ENCODE data around the gene ERCC1. TPM values are rescaled to one million over a fixed set of nuclear protein-coding genes. Genes with fewer than 3 reads are reported as not detected.

The ERCC1 gene
- total and polyA plus RNA-seq, 2 of the 13 experiments (the other 11 are each of a cell fraction or from before 2014, with no cell fraction given) = 40.0 to 66.4 TPM

DNA sequence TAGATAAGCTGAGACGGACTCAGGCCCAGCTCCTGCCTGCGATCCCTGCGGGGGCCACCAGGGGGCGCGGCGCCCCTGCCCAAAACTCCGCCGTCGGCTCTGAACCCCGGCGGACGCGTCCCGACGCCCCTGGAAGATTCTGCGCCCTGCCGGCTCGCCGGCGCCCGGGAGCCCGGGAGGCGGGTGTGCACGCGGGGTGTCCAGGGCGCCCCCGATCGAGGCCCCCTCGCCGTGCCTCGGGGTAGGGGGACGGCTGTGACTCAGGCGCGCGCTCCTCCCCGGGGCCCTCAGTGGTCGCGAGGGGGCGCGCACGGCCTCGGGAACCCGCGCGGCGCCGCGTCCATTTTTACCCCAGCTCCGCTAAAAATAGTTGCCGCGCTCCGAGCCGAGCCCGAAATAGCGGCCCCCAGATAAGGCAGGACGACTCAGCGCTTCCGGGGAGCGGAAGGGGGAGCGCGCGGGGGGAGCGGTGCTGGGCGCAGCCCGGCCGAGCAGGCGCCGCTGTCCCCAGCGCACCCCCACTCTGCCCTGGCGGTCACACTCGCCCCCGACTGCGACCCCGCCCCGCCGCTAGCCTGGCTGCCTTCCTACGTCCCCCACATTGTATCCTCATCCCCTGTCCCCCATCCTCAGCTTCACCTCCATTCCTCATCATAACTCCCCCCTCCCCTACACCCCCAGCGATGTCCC, 16.0 kb upstream of the ERCC1 start (continued):
- TF ChIP-seq CBX5 (CRISPR knock-in tag; IDR thresholded peaks at IDR 0.05; ENCODE audit: borderline replicate concordance) (0 out of 2 replicates have a peak, but pooled peaks have one; percentile 16), MBNL3 (CRISPR knock-in tag; conservative IDR thresholded peaks at IDR 0.05) (no peak), MTF1 (CRISPR knock-in tag; IDR thresholded peaks at IDR 0.05) (no peak), ARID2 (CRISPR knock-in tag; IDR thresholded peaks at IDR 0.05; ENCODE audit: borderline replicate concordance) (no peak), MAFK (conservative IDR thresholded peaks at IDR 0.05 in 1 of 2, IDR thresholded peaks at IDR 0.05 in 1 of 2; ENCODE audit: low read length in 2 of 2) (no peak), ZNF879 (CRISPR knock-in tag; IDR thresholded peaks at IDR 0.05) (no peak), HMG20A (CRISPR knock-in tag; IDR thresholded peaks at IDR 0.05; ENCODE audit: borderline replicate concordance) (no peak)
- TF ChIP-seq, protein P1, sequence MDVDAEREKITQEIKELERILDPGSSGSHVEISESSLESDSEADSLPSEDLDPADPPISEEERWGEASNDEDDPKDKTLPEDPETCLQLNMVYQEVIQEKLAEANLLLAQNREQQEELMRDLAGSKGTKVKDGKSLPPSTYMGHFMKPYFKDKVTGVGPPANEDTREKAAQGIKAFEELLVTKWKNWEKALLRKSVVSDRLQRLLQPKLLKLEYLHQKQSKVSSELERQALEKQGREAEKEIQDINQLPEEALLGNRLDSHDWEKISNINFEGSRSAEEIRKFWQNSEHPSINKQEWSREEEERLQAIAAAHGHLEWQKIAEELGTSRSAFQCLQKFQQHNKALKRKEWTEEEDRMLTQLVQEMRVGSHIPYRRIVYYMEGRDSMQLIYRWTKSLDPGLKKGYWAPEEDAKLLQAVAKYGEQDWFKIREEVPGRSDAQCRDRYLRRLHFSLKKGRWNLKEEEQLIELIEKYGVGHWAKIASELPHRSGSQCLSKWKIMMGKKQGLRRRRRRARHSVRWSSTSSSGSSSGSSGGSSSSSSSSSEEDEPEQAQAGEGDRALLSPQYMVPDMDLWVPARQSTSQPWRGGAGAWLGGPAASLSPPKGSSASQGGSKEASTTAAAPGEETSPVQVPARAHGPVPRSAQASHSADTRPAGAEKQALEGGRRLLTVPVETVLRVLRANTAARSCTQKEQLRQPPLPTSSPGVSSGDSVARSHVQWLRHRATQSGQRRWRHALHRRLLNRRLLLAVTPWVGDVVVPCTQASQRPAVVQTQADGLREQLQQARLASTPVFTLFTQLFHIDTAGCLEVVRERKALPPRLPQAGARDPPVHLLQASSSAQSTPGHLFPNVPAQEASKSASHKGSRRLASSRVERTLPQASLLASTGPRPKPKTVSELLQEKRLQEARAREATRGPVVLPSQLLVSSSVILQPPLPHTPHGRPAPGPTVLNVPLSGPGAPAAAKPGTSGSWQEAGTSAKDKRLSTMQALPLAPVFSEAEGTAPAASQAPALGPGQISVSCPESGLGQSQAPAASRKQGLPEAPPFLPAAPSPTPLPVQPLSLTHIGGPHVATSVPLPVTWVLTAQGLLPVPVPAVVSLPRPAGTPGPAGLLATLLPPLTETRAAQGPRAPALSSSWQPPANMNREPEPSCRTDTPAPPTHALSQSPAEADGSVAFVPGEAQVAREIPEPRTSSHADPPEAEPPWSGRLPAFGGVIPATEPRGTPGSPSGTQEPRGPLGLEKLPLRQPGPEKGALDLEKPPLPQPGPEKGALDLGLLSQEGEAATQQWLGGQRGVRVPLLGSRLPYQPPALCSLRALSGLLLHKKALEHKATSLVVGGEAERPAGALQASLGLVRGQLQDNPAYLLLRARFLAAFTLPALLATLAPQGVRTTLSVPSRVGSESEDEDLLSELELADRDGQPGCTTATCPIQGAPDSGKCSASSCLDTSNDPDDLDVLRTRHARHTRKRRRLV (CRISPR knock-in tag; IDR thresholded peaks at IDR 0.05) = peak; percentile 79
- TF ChIP-seq, protein P2, sequence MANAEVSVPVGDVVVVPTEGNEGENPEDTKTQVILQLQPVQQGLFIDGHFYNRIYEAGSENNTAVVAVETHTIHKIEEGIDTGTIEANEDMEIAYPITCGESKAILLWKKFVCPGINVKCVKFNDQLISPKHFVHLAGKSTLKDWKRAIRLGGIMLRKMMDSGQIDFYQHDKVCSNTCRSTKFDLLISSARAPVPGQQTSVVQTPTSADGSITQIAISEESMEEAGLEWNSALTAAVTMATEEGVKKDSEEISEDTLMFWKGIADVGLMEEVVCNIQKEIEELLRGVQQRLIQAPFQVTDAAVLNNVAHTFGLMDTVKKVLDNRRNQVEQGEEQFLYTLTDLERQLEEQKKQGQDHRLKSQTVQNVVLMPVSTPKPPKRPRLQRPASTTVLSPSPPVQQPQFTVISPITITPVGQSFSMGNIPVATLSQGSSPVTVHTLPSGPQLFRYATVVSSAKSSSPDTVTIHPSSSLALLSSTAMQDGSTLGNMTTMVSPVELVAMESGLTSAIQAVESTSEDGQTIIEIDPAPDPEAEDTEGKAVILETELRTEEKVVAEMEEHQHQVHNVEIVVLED (CRISPR knock-in tag; IDR thresholded peaks at IDR 0.05; ENCODE audit: borderline replicate concordance) = peak; percentile 43; the same call in 1 of the 2 replicates
- TF ChIP-seq, protein P3, sequence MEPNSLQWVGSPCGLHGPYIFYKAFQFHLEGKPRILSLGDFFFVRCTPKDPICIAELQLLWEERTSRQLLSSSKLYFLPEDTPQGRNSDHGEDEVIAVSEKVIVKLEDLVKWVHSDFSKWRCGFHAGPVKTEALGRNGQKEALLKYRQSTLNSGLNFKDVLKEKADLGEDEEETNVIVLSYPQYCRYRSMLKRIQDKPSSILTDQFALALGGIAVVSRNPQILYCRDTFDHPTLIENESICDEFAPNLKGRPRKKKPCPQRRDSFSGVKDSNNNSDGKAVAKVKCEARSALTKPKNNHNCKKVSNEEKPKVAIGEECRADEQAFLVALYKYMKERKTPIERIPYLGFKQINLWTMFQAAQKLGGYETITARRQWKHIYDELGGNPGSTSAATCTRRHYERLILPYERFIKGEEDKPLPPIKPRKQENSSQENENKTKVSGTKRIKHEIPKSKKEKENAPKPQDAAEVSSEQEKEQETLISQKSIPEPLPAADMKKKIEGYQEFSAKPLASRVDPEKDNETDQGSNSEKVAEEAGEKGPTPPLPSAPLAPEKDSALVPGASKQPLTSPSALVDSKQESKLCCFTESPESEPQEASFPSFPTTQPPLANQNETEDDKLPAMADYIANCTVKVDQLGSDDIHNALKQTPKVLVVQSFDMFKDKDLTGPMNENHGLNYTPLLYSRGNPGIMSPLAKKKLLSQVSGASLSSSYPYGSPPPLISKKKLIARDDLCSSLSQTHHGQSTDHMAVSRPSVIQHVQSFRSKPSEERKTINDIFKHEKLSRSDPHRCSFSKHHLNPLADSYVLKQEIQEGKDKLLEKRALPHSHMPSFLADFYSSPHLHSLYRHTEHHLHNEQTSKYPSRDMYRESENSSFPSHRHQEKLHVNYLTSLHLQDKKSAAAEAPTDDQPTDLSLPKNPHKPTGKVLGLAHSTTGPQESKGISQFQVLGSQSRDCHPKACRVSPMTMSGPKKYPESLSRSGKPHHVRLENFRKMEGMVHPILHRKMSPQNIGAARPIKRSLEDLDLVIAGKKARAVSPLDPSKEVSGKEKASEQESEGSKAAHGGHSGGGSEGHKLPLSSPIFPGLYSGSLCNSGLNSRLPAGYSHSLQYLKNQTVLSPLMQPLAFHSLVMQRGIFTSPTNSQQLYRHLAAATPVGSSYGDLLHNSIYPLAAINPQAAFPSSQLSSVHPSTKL (CRISPR knock-in tag; IDR thresholded peaks at IDR 0.05) = no peak; the same call in 1 of the 2 replicates
- TF ChIP-seq, protein P4, sequence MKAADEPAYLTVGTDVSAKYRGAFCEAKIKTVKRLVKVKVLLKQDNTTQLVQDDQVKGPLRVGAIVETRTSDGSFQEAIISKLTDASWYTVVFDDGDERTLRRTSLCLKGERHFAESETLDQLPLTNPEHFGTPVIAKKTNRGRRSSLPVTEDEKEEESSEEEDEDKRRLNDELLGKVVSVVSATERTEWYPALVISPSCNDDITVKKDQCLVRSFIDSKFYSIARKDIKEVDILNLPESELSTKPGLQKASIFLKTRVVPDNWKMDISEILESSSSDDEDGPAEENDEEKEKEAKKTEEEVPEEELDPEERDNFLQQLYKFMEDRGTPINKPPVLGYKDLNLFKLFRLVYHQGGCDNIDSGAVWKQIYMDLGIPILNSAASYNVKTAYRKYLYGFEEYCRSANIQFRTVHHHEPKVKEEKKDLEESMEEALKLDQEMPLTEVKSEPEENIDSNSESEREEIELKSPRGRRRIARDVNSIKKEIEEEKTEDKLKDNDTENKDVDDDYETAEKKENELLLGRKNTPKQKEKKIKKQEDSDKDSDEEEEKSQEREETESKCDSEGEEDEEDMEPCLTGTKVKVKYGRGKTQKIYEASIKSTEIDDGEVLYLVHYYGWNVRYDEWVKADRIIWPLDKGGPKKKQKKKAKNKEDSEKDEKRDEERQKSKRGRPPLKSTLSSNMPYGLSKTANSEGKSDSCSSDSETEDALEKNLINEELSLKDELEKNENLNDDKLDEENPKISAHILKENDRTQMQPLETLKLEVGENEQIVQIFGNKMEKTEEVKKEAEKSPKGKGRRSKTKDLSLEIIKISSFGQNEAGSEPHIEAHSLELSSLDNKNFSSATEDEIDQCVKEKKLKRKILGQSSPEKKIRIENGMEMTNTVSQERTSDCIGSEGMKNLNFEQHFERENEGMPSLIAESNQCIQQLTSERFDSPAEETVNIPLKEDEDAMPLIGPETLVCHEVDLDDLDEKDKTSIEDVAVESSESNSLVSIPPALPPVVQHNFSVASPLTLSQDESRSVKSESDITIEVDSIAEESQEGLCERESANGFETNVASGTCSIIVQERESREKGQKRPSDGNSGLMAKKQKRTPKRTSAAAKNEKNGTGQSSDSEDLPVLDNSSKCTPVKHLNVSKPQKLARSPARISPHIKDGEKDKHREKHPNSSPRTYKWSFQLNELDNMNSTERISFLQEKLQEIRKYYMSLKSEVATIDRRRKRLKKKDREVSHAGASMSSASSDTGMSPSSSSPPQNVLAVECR (CRISPR knock-in tag; IDR thresholded peaks at IDR 0.05; ENCODE audit: borderline replicate concordance) = peak; percentile 42; the same call in 1 of the 2 replicates
- TF ChIP-seq, protein P5, sequence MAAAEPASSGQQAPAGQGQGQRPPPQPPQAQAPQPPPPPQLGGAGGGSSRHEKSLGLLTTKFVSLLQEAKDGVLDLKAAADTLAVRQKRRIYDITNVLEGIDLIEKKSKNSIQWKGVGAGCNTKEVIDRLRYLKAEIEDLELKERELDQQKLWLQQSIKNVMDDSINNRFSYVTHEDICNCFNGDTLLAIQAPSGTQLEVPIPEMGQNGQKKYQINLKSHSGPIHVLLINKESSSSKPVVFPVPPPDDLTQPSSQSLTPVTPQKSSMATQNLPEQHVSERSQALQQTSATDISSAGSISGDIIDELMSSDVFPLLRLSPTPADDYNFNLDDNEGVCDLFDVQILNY (CRISPR knock-in tag; conservative IDR thresholded peaks at IDR 0.05) = no peak
